Loucy (cell line): ENCODE data around the gene SCFD2.

Source experiments
- H2AFZ ChIP-seq: fragments of 200-600 bp; sonication (generic); 2 replicates; pipeline ENCODE4 v1.6.0; 2016; ENCODE audit warnings: antibody characterized with exemption, mild to moderate bottlenecking, low read length, moderate library complexity
- H3F3A ChIP-seq: fragments of 200-600 bp; 2 replicates; pipeline ENCODE4 v1.6.0; 2016; ENCODE audit warnings: antibody characterized with exemption, low read depth, mild to moderate bottlenecking
- H3K27me3 ChIP-seq: fragments of 200-600 bp; sonication (generic); 2 replicates; pipeline ENCODE4 v1.6.1; 2014; ENCODE audit warnings: low read length, mild to moderate bottlenecking; ENCODE audit not compliant: insufficient read depth, poor library complexity, severe bottlenecking
- H3K36me3 ChIP-seq: fragments of 200-600 bp; sonication (generic); 2 replicates; pipeline ENCODE4 v1.6.1; 2016; ENCODE audit warnings: low read length; ENCODE audit not compliant: insufficient read depth
- H3K4me1 ChIP-seq: fragments of 200-600 bp; sonication (generic); 2 replicates; pipeline ENCODE4 v1.5.1; 2014; ENCODE audit warnings: low read length, mild to moderate bottlenecking; ENCODE audit not compliant: insufficient read depth, poor library complexity, severe bottlenecking
- H3K4me2 ChIP-seq: fragments of 200-600 bp; sonication (generic); 2 replicates; pipeline ENCODE4 v1.6.0; 2014; ENCODE audit warnings: antibody characterized with exemption, low read length, low read depth, mild to moderate bottlenecking; ENCODE audit not compliant: poor library complexity, severe bottlenecking
- H3K4me3 ChIP-seq: fragments of 200-600 bp; sonication (generic); 2 replicates; pipeline ENCODE4 v1.5.1; 2014; ENCODE audit warnings: low read length, mild to moderate bottlenecking, mixed read lengths; ENCODE audit not compliant: poor library complexity, severe bottlenecking
- H3K79me2 ChIP-seq: fragments of 200-600 bp; sonication (generic); 2 replicates; pipeline ENCODE4 v1.6.1; 2014; ENCODE audit warnings: low read length; ENCODE audit not compliant: insufficient read depth
- H3K9ac ChIP-seq: fragments of 200-600 bp; sonication (generic); 2 replicates; pipeline ENCODE4 v1.6.0; 2014; ENCODE audit warnings: mild to moderate bottlenecking, low read depth, low read length, moderate library complexity; ENCODE audit not compliant: poor library complexity, severe bottlenecking
- H3K9me2 ChIP-seq: fragments of 200-600 bp; sonication (generic); replicated peaks from 2 replicates; pipeline ENCODE4 v1.6.1; 2016; ENCODE audit warnings: low read depth, low read length, mixed read lengths
- H3K9me3 ChIP-seq: fragments of 200-600 bp; sonication (generic); 2 replicates; pipeline ENCODE4 v1.6.1; 2014; ENCODE audit warnings: mild to moderate bottlenecking, antibody characterized with exemption, low read length, low read depth; ENCODE audit not compliant: insufficient read depth
- H4K20me1 ChIP-seq: fragments of 200-600 bp; sonication (generic); 2 replicates; pipeline ENCODE4 v1.6.0; 2014; ENCODE audit warnings: antibody characterized with exemption, low read length, mild to moderate bottlenecking; ENCODE audit not compliant: insufficient read depth, poor library complexity, severe bottlenecking
- EZH2phosphoT487 ChIP-seq: fragments of 200-600 bp; IDR thresholded peaks from 2 replicates; pipeline ENCODE4 v1.6.1; 2018; ENCODE audit warnings: antibody characterized with exemption, mild to moderate bottlenecking, moderate library complexity, borderline replicate concordance
- TF ChIP-seq, protein P1 (sequence below): fragments of 200-600 bp; sonication (generic); conservative IDR thresholded peaks from 2 replicates; pipeline ENCODE4 v1.5.1; 2014; ENCODE audit warnings: mild to moderate bottlenecking, antibody characterized with exemption, low read length

Gene SCFD2

GRCh38 chr4:53013873-53014775, 351.7 kb downstream of the SCFD2 start:
- Histone ChIP-seq H3K4me2 (peak overlapping the region; percentile 83), H3F3A (0 out of 2 replicates have a peak, but pooled peaks cover 3% of the 10 kb centered on the region)

DNA sequence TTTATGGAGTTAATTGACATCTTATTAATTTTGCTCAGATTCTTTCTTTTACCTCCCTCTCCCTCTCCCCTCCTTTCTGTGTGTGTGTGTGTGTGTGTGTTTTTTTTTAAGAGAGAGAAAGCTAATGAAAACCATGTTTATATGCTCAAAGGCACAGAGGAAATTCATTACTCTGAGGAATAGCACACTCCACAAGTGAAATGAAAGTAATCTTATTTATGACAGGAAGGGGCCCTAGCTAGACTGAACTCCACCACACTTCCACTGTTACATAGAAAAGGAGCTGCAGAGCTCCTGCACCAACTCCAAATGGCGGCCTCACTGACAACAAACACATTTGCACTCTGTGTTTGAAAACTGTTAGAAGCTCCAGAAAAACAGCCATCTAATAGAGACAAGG, 353.1 kb downstream of the SCFD2 start:
- no peaks in the 10 kb centered on the region for H3K9me3 ChIP-seq
- peak overlapping the region; percentile 39; the same call in 1 of the 2 replicates for H2AFZ ChIP-seq
- peak overlapping the region; percentile 83 for H3K4me2 ChIP-seq
- peak overlapping the region; percentile 70 for H3K9ac ChIP-seq
- peak overlapping the region; percentile 57 for H3K4me3 ChIP-seq
- no peaks in the 10 kb centered on the region for H4K20me1 ChIP-seq
- peaks cover 69% of the 10 kb centered on the region for H3K4me1 ChIP-seq
- no peaks in the 10 kb centered on the region for H3K9me2 ChIP-seq
- TF ChIP-seq EZH2phosphoT487: no peak
- TF ChIP-seq, protein P1, sequence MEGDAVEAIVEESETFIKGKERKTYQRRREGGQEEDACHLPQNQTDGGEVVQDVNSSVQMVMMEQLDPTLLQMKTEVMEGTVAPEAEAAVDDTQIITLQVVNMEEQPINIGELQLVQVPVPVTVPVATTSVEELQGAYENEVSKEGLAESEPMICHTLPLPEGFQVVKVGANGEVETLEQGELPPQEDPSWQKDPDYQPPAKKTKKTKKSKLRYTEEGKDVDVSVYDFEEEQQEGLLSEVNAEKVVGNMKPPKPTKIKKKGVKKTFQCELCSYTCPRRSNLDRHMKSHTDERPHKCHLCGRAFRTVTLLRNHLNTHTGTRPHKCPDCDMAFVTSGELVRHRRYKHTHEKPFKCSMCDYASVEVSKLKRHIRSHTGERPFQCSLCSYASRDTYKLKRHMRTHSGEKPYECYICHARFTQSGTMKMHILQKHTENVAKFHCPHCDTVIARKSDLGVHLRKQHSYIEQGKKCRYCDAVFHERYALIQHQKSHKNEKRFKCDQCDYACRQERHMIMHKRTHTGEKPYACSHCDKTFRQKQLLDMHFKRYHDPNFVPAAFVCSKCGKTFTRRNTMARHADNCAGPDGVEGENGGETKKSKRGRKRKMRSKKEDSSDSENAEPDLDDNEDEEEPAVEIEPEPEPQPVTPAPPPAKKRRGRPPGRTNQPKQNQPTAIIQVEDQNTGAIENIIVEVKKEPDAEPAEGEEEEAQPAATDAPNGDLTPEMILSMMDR: no peak
- 0 out of 2 replicates have a peak, but pooled peaks cover 3% of the 10 kb centered on the region for H3F3A ChIP-seq
- H3K27me3 ChIP-seq: no peaks in the 10 kb centered on the region
- H3K36me3 ChIP-seq: no peaks in the 10 kb centered on the region
- no peaks in the 10 kb centered on the region for H3K79me2 ChIP-seq

More at GRCh38 chr4:53013873-53014775, 351.7 kb downstream of the SCFD2 start:
- Histone ChIP-seq H3K9me3 (no peaks in the 10 kb centered on the region), H3K36me3 (no peaks in the 10 kb centered on the region), H3K79me2 (no peaks in the 10 kb centered on the region), H2AFZ (0 out of 2 replicates have a peak overlapping the region, but pooled peaks have one; percentile 7), H4K20me1 (no peaks in the 10 kb centered on the region), H3K4me3 (no peak overlapping the region), H3K9ac (peak overlapping the region; percentile 70), H3K4me1 (peaks cover 56% of the 10 kb centered on the region), H3K27me3 (no peaks in the 10 kb centered on the region), H3K9me2 (no peaks in the 10 kb centered on the region)
- TF ChIP-seq EZH2phosphoT487: no peak
- TF ChIP-seq, protein P1: no peak

- Histone ChIP-seq H4K20me1 (no peaks in the 10 kb centered on the region), H3K27me3 (no peaks in the 10 kb centered on the region), H3K9ac (peak overlapping the region; percentile 70), H3K9me2 (no peaks in the 10 kb centered on the region), H3K4me1 (peaks cover 73% of the 10 kb centered on the region), H3K9me3 (no peaks in the 10 kb centered on the region), H3K4me3 (peak overlapping the region; percentile 57), H3K4me2 (peak overlapping the region; percentile 83), H3K36me3 (no peaks in the 10 kb centered on the region), H2AFZ (peak overlapping the region; percentile 64), H3K79me2 (no peaks in the 10 kb centered on the region), H3F3A (0 out of 2 replicates have a peak, but pooled peaks cover 3% of the 10 kb centered on the region)
- TF ChIP-seq EZH2phosphoT487: no peak
- TF ChIP-seq, protein P1: no peak
Observed at GRCh38 chr4:53011259-53011905, 354.5 kb downstream of the SCFD2 start.
